Loucy (cell line): ENCODE results near the gene MRPL24.

Source experiments
- H2AFZ ChIP-seq: fragments of 200-600 bp; sonication (generic); 2 replicates; pipeline ENCODE4 v1.6.0; 2016; ENCODE audit warnings: antibody characterized with exemption, mild to moderate bottlenecking, low read length, moderate library complexity
- H3F3A ChIP-seq: fragments of 200-600 bp; 2 replicates; pipeline ENCODE4 v1.6.0; 2016; ENCODE audit warnings: antibody characterized with exemption, low read depth, mild to moderate bottlenecking
- H3K27me3 ChIP-seq: fragments of 200-600 bp; sonication (generic); 2 replicates; pipeline ENCODE4 v1.6.1; 2014; ENCODE audit warnings: low read length, mild to moderate bottlenecking; ENCODE audit not compliant: insufficient read depth, poor library complexity, severe bottlenecking
- H3K36me3 ChIP-seq: fragments of 200-600 bp; sonication (generic); 2 replicates; pipeline ENCODE4 v1.6.1; 2016; ENCODE audit warnings: low read length; ENCODE audit not compliant: insufficient read depth
- H3K4me1 ChIP-seq: fragments of 200-600 bp; sonication (generic); 2 replicates; pipeline ENCODE4 v1.5.1; 2014; ENCODE audit warnings: low read length, mild to moderate bottlenecking; ENCODE audit not compliant: insufficient read depth, poor library complexity, severe bottlenecking
- H3K4me2 ChIP-seq: fragments of 200-600 bp; sonication (generic); 2 replicates; pipeline ENCODE4 v1.6.0; 2014; ENCODE audit warnings: antibody characterized with exemption, low read length, low read depth, mild to moderate bottlenecking; ENCODE audit not compliant: poor library complexity, severe bottlenecking
- H3K4me3 ChIP-seq: fragments of 200-600 bp; sonication (generic); 2 replicates; pipeline ENCODE4 v1.5.1; 2014; ENCODE audit warnings: low read length, mild to moderate bottlenecking, mixed read lengths; ENCODE audit not compliant: poor library complexity, severe bottlenecking
- H3K79me2 ChIP-seq: fragments of 200-600 bp; sonication (generic); 2 replicates; pipeline ENCODE4 v1.6.1; 2014; ENCODE audit warnings: low read length; ENCODE audit not compliant: insufficient read depth
- H3K9ac ChIP-seq: fragments of 200-600 bp; sonication (generic); 2 replicates; pipeline ENCODE4 v1.6.0; 2014; ENCODE audit warnings: mild to moderate bottlenecking, low read depth, low read length, moderate library complexity; ENCODE audit not compliant: poor library complexity, severe bottlenecking
- H3K9me2 ChIP-seq: fragments of 200-600 bp; sonication (generic); replicated peaks from 2 replicates; pipeline ENCODE4 v1.6.1; 2016; ENCODE audit warnings: low read depth, low read length, mixed read lengths
- H3K9me3 ChIP-seq: fragments of 200-600 bp; sonication (generic); 2 replicates; pipeline ENCODE4 v1.6.1; 2014; ENCODE audit warnings: mild to moderate bottlenecking, antibody characterized with exemption, low read length, low read depth; ENCODE audit not compliant: insufficient read depth
- H4K20me1 ChIP-seq: fragments of 200-600 bp; sonication (generic); 2 replicates; pipeline ENCODE4 v1.6.0; 2014; ENCODE audit warnings: antibody characterized with exemption, low read length, mild to moderate bottlenecking; ENCODE audit not compliant: insufficient read depth, poor library complexity, severe bottlenecking
- EZH2phosphoT487 ChIP-seq: fragments of 200-600 bp; IDR thresholded peaks from 2 replicates; pipeline ENCODE4 v1.6.1; 2018; ENCODE audit warnings: antibody characterized with exemption, mild to moderate bottlenecking, moderate library complexity, borderline replicate concordance
- TF ChIP-seq, protein P1 (sequence below): fragments of 200-600 bp; sonication (generic); conservative IDR thresholded peaks from 2 replicates; pipeline ENCODE4 v1.5.1; 2014; ENCODE audit warnings: mild to moderate bottlenecking, antibody characterized with exemption, low read length

The MRPL24 gene

DNA sequence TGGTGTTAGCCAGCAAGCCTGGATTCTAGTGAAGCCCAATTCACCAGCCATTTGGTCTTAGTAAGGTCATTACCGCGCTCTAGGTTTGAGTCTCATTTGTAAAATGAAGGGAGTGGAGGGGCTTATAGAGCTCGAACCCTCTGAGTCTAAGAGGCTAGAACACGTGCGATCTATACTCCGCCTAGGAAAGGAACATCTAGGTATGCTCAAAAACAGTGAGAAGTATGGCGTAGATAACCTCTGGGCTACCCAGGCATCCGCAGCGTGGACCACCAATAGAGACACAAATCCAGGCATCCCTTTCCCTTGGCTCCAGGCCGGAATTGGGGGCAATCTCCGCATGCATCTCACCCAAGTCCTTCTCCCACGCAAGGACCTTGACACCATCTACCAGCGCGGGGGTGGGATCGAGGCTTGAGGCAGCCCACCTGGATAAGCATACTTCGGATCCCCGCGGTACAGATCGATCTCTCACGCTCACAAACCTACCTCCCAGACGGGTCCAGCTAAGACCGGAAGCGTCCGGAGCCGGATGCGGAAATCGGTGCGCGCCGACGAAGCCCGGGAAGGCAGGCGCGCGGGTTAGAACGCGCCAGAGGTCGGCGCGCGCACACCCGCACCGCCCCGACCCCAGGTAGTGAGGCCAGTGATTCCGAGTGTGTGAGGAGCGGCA, 12.8 kb downstream of the MRPL24 start, which contains the start of gene METTL25B:
Gene METTL25B (plus strand): TSS at position 544 of the 673 bp plus-strand sequence. CDS start 636 bp downstream, outside the sequence.
- Histone ChIP-seq H3K4me1 (peaks cover 47% of the 10 kb centered on the region), H4K20me1 (peaks cover 47% of the 10 kb centered on the region), H3K27me3 (no peaks in the 10 kb centered on the region), H3K79me2 (peaks cover 62% of the 10 kb centered on the region), H2AFZ (peak within 1 kb of the TSS; percentile 88), H3K9ac (peak within 1 kb of the TSS; percentile 94), H3K36me3 (peaks cover 16% of the 10 kb centered on the region; the same call in 1 of the 2 replicates), H3K9me2 (no peaks in the 10 kb centered on the region), H3K4me2 (peak within 1 kb of the TSS; percentile 100), H3K9me3 (no peaks in the 10 kb centered on the region), H3F3A (no peaks in the 10 kb centered on the region), H3K4me3 (peak within 1 kb of the TSS; percentile 95)
- TF ChIP-seq, protein P1, sequence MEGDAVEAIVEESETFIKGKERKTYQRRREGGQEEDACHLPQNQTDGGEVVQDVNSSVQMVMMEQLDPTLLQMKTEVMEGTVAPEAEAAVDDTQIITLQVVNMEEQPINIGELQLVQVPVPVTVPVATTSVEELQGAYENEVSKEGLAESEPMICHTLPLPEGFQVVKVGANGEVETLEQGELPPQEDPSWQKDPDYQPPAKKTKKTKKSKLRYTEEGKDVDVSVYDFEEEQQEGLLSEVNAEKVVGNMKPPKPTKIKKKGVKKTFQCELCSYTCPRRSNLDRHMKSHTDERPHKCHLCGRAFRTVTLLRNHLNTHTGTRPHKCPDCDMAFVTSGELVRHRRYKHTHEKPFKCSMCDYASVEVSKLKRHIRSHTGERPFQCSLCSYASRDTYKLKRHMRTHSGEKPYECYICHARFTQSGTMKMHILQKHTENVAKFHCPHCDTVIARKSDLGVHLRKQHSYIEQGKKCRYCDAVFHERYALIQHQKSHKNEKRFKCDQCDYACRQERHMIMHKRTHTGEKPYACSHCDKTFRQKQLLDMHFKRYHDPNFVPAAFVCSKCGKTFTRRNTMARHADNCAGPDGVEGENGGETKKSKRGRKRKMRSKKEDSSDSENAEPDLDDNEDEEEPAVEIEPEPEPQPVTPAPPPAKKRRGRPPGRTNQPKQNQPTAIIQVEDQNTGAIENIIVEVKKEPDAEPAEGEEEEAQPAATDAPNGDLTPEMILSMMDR = no peak
- TF ChIP-seq EZH2phosphoT487 = no peak

DNA sequence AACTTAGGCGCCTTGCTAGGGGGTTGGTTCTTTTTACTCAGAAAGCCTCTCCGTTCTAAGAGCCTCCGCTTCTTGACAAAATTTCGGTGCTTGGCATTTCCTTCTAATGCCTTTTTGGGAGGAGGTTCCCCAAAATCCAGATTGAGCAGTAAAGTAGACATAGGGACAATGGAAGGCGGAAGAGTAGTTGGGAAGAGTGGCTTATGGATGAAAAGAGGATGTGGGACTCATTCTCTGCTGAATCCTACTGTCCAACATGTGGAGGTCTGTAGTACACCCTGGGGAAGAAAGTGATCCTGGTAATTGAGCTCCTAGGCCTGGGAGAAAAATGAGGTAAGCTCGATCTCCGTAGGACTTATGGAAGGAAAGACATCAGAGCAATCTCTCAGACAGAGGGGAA, 13.4 kb downstream of the MRPL24 start:
- no peak for TF ChIP-seq EZH2phosphoT487
- TF ChIP-seq, protein P1 = no peak
- no peak overlapping the region for H2AFZ ChIP-seq
- H3F3A ChIP-seq = no peaks in the 10 kb centered on the region
- peaks cover 68% of the 10 kb centered on the region for H3K79me2 ChIP-seq
- peaks cover 47% of the 10 kb centered on the region for H4K20me1 ChIP-seq
- no peaks in the 10 kb centered on the region for H3K27me3 ChIP-seq
- no peaks in the 10 kb centered on the region for H3K9me2 ChIP-seq
- H3K4me2 ChIP-seq = peak overlapping the region; percentile 100
- H3K9ac ChIP-seq = peak overlapping the region; percentile 94
- H3K4me3 ChIP-seq = peak overlapping the region; percentile 95
- H3K36me3 ChIP-seq = peaks cover 21% of the 10 kb centered on the region; the same call in 1 of the 2 replicates
- no peaks in the 10 kb centered on the region for H3K9me3 ChIP-seq
- H3K4me1 ChIP-seq = peaks cover 47% of the 10 kb centered on the region

DNA sequence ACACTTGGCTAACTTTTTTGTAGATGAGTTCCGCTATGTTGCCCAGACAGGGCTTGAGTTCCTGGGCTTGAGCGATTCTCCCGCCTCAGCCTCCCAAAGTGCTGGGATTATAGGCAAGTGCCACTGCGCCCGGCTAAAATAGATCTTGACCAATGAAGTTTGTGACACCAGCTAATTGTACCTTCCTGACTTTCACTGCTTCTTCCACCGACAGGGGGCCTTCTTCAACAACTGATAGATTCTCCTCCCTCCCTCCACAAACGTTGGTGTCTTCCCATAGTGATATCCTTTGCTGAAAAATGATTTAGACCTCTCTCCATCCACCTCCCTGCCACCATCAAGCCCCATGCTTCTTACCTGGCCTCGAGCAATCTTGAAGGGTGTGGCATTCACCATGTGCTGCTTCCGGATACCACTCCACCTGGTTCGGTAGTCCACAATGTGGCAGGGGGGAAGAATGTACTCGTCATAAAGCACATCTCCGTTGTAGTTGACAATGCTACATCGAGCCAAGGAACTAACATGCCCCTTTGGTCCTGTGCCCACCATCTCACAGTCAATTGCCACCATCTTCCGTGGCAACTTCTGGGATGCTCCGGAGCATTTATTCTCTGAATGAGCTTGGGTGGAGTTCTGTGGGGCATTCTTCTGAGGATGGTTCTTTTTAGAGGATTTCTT, 14.2 kb downstream of the MRPL24 start:
- Histone ChIP-seq H3K9ac (peak overlapping the region; percentile 94), H3K27me3 (no peaks in the 10 kb centered on the region), H3K4me2 (peak overlapping the region; percentile 100), H4K20me1 (peaks cover 47% of the 10 kb centered on the region), H3K4me1 (peaks cover 47% of the 10 kb centered on the region), H3K9me2 (no peaks in the 10 kb centered on the region), H3K36me3 (peaks cover 24% of the 10 kb centered on the region; the same call in 1 of the 2 replicates), H3K4me3 (peak overlapping the region; percentile 95), H2AFZ (no peak overlapping the region), H3F3A (no peaks in the 10 kb centered on the region), H3K9me3 (no peaks in the 10 kb centered on the region), H3K79me2 (peaks cover 71% of the 10 kb centered on the region)
- TF ChIP-seq, protein P1 = peak; percentile 76
- no peak for TF ChIP-seq EZH2phosphoT487
